GM18867 (cell line): ENCODE data around the gene CUTA.
A peak's percentile ranks its signal among the peaks of the same experiment; 100 is the strongest.
"Not testable (repeated sequence)": the region's sequence is repeated elsewhere in the genome, so short reads cannot be mapped to it uniquely, and the experiment has no call there.

Experiments
- ATAC-seq: cut with Tn5 transposase; IDR thresholded peaks from one replicate; pipeline ENCODE4 v1.9.1; 2021; ENCODE audit warnings: mild to moderate bottlenecking, moderate library complexity; ENCODE audit not compliant: unreplicated experiment

CUTA gene

DNA sequence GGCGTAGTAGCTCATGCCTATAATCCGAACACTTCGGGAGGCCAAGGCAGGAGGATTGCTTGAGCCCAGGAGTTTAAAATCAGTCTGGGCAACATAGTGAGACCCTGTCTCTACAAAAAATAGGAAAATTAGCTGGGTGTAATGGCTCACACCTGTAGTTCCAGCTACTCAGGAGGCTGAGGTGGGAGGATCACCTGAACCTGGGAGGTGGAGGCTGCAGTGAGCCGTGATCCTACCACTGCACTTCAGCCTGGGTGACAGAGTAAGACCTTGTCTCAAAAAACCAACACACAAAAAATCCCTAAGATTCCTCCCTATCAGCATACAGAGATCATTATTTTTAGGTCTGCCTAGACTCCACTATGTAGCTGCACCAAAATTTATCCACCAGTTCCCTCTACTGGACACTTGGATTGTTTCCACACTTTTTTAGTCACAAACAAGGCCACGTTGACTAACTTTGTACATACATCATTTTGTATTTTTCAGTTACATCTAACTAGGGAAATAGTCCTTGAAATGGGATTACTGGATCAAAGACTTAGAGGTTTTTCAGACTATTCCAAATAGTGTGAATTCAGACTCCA, 10.7 kb downstream of the CUTA start:
- ATAC-seq, result no peak

DNA sequence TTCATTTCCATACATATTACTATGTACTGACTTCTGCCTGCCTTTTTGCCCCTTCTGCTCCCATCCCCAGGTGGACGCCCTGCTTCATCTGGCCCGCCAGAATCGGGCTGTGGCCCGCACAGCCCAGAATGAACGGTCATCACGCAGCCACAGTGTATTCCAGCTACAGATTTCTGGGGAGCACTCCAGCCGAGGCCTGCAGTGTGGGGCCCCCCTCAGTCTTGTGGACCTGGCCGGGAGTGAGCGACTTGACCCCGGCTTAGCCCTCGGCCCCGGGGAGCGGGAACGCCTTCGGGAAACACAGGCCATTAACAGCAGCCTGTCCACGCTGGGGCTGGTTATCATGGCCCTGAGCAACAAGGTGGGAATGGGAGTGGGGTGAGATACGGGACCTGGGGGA, 11.8 kb downstream of the CUTA start:
- ATAC-seq, result no peak

DNA sequence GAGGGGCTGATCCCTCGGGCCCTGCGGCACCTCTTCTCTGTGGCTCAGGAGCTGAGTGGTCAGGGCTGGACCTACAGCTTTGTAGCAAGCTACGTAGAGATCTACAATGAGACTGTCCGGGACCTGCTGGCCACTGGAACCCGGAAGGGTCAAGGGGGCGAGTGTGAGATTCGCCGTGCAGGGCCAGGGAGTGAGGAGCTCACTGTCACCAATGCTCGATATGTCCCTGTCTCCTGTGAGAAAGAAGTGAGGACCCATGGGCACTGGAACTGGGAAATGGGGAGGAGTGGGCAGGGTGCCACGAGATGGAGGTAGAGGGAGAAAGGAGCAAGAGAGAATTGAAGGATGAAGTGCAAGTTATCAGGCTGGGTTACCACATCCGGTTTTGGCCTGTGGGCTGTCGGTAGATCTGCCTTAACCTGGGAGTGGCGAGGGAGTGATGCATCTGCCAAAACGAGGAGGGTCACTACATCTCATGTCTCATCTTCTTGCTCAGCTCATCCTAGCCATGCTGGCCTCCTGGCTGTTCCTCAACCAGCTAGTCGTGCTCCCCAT, 12.4 kb downstream of the CUTA start:
- no peak for ATAC-seq

- ATAC-seq, result no peak
These were observed 13.0 kb downstream of the CUTA start for GRCh38 chr6:33404884-33405283.

DNA sequence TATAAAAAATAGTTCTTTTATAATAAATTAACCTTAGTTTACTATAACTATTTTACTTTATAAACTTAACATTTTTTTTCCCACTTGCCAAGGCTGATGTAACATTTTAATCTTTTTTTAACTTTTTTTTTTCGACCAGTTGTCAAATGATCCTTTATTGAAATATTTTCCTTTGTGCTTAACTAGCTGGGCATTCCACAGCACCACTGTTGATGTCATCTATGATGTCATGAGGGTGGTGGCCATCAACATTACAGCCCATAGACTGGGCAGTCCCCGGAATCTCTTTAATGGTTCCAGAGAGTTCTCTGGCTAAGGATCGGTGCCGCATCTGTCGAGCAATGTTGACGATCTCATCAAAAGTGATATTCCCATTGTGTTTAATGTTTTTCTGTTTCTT, 18.0 kb downstream of the CUTA start:
- ATAC-seq, result not testable (repeated sequence)

DNA sequence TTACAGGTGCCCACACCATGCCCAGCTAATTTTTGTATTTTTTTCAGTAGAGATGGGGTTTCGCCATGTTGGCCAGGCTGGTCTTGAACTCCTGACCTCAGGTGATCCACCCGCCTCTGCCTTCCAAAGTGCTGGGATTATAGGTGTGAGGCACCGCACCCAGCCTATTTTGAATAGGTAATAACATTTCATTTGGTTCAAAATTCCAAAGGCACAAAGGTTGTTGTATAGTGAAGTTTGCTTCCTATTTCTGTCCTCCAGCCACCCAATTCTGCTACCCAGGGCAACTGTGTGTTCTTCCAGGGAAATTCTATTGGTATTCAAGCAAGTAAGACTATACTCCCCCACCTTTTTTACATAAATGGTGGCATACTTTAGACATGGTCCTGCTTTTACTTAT, 19.3 kb downstream of the CUTA start:
- not testable (repeated sequence) for ATAC-seq

DNA sequence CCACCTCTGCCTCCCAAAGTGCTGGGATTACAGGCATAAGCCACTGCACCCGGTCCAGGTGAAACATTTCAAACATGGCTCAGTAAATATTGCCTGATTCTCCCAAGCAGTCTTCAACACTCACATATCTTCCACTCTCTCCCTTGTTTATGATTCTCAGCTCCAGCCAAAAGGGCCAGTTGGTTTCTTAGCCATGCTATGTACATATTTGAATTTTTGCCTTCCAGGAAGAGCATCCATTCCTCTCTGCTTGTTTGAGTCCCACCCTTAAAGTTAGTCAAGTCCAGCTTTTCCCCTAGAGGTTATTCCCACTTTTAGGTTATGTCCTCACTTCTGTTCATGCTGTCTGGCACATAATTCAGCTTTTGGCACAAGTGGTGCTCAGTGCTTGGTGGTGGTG, 20.4 kb downstream of the CUTA start:
- no peak for ATAC-seq

- ATAC-seq, result no peak
These were observed 24.9 kb downstream of the CUTA start for GRCh38 chr6:33392979-33393378.

DNA sequence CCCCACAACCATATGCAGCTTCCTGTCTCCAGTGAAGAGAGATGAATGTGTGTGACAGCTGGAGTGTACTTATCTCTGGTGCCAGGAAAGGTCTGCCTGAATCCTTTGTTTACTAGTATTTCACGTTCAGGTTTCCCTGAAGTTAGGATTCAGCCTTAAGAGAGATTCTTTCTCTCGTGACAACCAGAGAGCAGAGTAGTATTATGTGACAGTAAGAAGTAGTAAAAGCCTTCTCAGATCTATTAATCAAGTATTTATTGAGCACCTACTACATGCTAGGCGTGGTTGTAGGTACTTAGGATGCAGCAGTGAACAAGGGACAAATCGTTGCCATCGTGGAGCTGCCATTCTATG, 25.3 kb downstream of the CUTA start:
- no peak for ATAC-seq

DNA sequence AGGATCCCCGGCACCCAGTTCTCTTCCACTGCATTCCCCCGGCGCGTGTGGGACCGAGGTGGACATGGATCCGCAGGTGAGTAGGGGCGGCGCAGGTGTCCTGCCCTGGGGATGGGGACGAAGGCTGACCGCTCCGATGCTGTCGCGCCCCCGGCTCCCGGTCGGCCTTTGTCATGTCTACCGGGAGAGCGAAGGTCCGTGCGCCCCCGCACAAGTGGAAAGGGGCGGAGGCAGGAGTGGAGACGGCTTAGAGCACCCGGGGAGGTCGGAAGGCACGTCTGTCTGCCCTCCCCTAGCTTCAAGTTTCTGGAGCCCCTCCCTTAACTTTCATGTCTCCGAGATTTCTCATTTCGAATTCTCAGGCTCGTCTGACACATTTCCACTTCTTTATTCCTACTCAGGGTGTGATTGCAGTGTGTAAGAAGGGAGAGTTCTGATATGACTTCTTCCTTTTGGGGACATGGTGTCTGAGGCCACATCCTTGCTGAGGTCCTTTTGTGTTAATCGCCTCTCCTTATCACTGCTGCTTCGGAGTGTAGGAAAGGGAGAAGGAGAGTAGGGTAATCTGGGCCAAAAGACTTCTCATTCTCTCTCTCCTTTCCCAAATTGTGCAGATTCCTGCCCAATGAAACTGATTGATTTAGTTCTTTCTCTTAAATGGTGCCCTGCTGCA, 25.8 kb downstream of the CUTA start:
- ATAC-seq, result peak; percentile 15

- peak; percentile 87 for ATAC-seq
These were observed 26.5 kb downstream of the CUTA start, which contains the start of gene KIFC1 for GRCh38 chr6:33391278-33391921. Gene KIFC1, plus strand, starts transcription at chr6:33391823. Its CDS starts 163 bp downstream, at chr6:33391986.

DNA sequence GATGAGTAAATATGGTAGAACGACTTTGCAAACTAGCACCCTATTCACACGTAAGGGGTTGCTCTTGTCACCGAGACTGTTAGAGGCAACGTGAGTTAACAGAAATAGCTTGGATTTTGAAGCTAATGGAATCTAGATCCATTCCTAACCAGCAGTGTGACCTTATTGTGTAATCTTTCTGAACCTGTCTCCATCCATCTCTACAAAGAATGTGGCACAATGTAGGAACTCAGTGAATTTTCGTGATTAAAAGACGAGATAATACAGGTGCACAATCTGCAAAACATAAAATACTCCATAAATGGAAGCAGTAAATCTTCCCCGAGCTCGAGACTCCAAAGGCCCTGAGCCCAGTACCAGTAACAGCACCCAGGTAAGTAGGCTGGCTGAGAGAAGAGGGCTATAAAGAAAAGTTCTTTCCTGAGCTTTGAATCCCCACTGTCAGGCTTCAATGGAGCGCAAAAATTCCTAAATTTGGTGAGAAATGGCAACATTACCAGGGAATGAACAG, 27.1 kb downstream of the CUTA start:
- no peak for ATAC-seq

GRCh38 chr6:33390173-33390572, 27.7 kb downstream of the CUTA start:
- ATAC-seq, result no peak

DNA sequence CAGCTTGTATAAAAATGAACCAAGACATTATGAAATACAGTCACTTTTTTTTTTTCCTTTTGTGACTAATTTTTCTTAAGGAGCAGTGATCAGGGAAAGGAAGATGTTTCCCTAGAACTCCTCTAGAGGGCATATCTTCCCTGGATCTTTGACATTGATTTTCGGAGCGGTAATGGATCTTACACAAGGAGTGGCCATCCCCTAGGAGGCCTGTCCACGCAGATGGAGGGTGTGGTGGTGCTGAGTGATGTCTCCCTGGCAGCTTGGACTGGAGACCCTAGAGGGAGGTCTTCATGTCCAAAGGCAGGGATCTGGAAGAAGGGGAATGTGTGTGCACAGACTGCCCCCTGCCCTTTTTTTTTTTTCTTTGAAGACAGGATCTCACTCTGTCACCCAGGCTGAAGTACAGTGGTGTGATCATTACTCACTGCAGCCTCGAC, 33.3 kb downstream of the CUTA start:
- ATAC-seq, result no peak

GRCh38 chr6:33383427-33384185, 34.3 kb downstream of the CUTA start:
- no peak for ATAC-seq

GRCh38 chr6:33380272-33380981, 37.5 kb downstream of the CUTA start:
- no peak for ATAC-seq

DNA sequence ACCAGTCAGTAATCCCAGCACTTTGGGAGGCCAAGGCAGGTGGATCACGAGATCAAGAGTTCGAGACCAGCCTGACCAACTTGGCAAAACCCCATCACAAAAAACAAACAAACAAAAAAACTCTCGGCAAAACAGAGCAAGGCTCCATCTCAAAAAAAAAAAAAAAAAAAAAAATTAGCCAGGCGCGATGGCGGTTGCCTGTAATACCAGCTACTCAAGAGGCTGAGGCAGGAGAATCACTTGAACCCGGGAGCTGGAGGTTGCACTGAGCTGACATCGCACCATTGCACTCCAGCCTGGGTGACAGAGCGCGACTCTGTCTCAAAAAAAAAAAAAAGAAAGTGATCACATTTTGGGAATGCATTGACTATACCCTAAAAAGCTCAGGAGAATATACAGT, 38.7 kb downstream of the CUTA start:
- ATAC-seq, result not testable (repeated sequence)

DNA sequence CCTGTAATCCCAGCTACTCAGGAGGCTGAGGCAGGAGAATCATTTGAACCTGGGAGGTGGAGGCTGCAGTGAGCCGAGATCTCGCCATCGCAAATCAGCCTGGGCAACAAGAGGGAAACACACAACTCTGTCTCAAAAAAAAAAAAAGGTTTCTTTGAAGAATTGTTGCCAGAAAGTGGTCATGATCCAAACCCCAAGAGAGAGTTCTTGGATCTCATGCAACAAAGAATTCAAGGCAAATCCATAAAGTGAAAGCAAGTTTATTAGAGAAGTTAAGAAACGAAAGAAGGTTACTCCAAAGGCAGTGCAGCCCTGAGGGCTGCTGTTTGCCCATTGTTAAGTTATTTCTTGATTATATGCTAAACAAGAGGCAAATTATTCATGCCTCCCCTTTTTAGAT, 40.7 kb downstream of the CUTA start:
- no peak for ATAC-seq

DNA sequence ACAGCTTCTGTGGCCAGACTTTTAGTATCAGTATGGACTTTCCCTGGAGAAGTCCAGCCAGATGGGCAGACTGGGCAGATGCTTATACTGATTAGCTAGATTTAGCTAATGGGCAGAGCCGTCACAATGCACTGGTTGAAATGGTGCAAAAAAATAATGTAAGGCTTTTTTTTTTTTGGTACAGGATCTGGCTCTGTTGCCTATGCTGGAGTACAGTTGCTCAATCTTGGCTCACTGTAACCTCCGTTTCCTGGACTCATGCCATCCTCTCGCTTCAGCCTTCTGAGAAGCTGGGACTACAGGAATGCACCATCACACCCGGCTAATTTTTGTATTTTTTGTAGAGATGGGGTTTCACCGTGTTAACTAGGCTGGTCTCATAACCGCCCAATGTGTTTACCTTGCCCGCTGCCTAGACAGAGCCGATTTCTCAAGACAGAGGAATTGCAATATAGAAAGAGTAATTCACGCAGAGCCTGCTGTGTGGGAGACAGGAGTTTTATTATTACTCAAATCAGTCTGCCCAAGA, 42.7 kb downstream of the CUTA start:
- ATAC-seq, result no peak
